Measurements from ENCODE around the gene LOX.

DNA sequence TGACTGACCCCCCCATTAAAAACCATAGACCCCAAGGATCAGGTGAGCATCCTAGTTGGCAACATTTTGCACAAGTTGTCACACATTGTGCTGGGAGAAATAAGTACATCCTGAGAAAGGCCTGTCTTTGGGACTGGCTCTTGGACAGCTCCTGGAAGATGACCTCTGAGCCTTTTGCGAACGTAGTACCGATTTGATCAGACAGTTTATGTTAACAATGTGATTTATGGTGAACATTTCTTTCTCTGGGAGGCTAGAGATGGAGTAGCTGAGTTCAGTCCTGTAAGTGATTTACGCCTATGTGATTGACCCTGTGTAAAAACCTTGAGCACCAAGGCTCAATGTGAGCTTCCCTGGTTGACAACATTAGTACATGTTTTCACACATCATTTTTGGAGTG lies 41.7 kb downstream of the LOX start:
- TF ChIP-seq, protein P1, sequence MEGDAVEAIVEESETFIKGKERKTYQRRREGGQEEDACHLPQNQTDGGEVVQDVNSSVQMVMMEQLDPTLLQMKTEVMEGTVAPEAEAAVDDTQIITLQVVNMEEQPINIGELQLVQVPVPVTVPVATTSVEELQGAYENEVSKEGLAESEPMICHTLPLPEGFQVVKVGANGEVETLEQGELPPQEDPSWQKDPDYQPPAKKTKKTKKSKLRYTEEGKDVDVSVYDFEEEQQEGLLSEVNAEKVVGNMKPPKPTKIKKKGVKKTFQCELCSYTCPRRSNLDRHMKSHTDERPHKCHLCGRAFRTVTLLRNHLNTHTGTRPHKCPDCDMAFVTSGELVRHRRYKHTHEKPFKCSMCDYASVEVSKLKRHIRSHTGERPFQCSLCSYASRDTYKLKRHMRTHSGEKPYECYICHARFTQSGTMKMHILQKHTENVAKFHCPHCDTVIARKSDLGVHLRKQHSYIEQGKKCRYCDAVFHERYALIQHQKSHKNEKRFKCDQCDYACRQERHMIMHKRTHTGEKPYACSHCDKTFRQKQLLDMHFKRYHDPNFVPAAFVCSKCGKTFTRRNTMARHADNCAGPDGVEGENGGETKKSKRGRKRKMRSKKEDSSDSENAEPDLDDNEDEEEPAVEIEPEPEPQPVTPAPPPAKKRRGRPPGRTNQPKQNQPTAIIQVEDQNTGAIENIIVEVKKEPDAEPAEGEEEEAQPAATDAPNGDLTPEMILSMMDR (IDR thresholded peaks at IDR 0.05) = no peak
- no peak for TF ChIP-seq POLR2A (IDR thresholded peaks at IDR 0.05)
